HEK293 (cell line): ENCODE measurements around the gene CSTF1.

Source experiments
- CTCF ChIA-PET: fragments of 350-600 bp; formaldehyde crosslinking; extraction: SDS; loops from one replicate; lab custom pipeline; 2021; ENCODE audit warnings: antibody characterized with exemption; lab: Yijun Ruan, JAX
- POLR2A ChIA-PET: fragments of 300-600 bp; formaldehyde crosslinking; extraction: SDS; loops from one replicate; lab custom pipeline; 2020; ENCODE audit warnings: antibody characterized with exemption, inconsistent platforms; lab: Yijun Ruan, JAX
- H3K27ac ChIP-seq: fragments of 200-500 bp; sonication (Bioruptor generic); 2 replicates; pipeline ENCODE4 v1.5.1; 2014; ENCODE audit warnings: low read depth, low read length, control low read depth, inconsistent platforms; ENCODE audit errors: extremely low read depth
- H3K36me3 ChIP-seq, 2 experiments: fragments of 200-500 bp in 1 of 2; sonication (Bioruptor generic) in 1 of 2; 1 replicate in 1 of 2; 2 replicates in 1 of 2; pipeline ENCODE4 v1.5.1; 2014 to 2017; ENCODE audit warnings: inconsistent platforms in 2 of 2, low read length in 2 of 2; ENCODE audit not compliant: control insufficient read depth in 2 of 2, insufficient read depth in 1 of 2
- H3K4me1 ChIP-seq: fragments of 200-500 bp; sonication (Bioruptor generic); 2 replicates; pipeline ENCODE4 v1.5.1; 2014; ENCODE audit warnings: mild to moderate bottlenecking, low read length, inconsistent platforms; ENCODE audit not compliant: control insufficient read depth, insufficient read depth
- H3K4me3 ChIP-seq: 2 replicates; pipeline ENCODE4 v1.5.1; 2011; ENCODE audit warnings: low read depth, mild to moderate bottlenecking, control low read depth, low read length, moderate library complexity
- H3K9me3 ChIP-seq: fragments of 200-500 bp; sonication (Bioruptor generic); 2 replicates; pipeline ENCODE4 v1.5.1; 2014; ENCODE audit warnings: low read depth, low read length, inconsistent platforms; ENCODE audit not compliant: control insufficient read depth, insufficient read depth
- IKZF3 ChIP-seq: fragments of 450-650 bp; IDR thresholded peaks from 2 replicates; pipeline ENCODE4 v1.5.0; 2018; ENCODE audit warnings: missing biosample characterization, mild to moderate bottlenecking, missing genetic modification characterization, moderate library complexity
- PATZ1 ChIP-seq: fragments of 450-650 bp; formaldehyde crosslinking; IDR thresholded peaks from 2 replicates; pipeline ENCODE4 v1.5.1; 2016; ENCODE audit warnings: missing biosample characterization, missing genetic modification characterization
- PBX3 ChIP-seq: sonication (generic); formaldehyde crosslinking; IDR thresholded peaks from 2 replicates; pipeline ENCODE4 v1.8.1; 2022; ENCODE audit warnings: mild to moderate bottlenecking, moderate library complexity, missing genetic modification reagents
- WT1 ChIP-seq: fragments of 450-650 bp; formaldehyde crosslinking; IDR thresholded peaks from 2 replicates; pipeline ENCODE4 v1.5.1; 2016; ENCODE audit warnings: missing biosample characterization, missing genetic modification characterization
- ZBTB21 ChIP-seq: fragments of 450-650 bp; formaldehyde crosslinking; IDR thresholded peaks from 2 replicates; pipeline ENCODE4 v1.5.1; 2017; ENCODE audit warnings: missing biosample characterization, missing genetic modification characterization
- ZIC2 ChIP-seq: fragments of 450-650 bp; formaldehyde crosslinking; IDR thresholded peaks from 2 replicates; pipeline ENCODE4 v1.5.1; 2016; ENCODE audit warnings: missing biosample characterization, missing genetic modification characterization
- ZNF121 ChIP-seq: fragments of 450-650 bp; formaldehyde crosslinking; IDR thresholded peaks from 2 replicates; pipeline ENCODE4 v1.5.1; 2016; ENCODE audit warnings: missing biosample characterization, missing genetic modification characterization
- ZNF138 ChIP-seq: fragments of 450-650 bp; formaldehyde crosslinking; IDR thresholded peaks from 2 replicates; pipeline ENCODE4 v1.5.1; 2016; ENCODE audit warnings: missing biosample characterization, missing genetic modification characterization, borderline replicate concordance
- ZNF157 ChIP-seq: fragments of 450-650 bp; formaldehyde crosslinking; IDR thresholded peaks from 2 replicates; pipeline ENCODE4 v1.5.1; 2016; ENCODE audit warnings: missing biosample characterization, missing genetic modification characterization
- ZNF292 ChIP-seq: fragments of 450-650 bp; formaldehyde crosslinking; IDR thresholded peaks from 2 replicates; pipeline ENCODE4 v1.5.1; 2016; ENCODE audit warnings: low read depth, missing biosample characterization, missing genetic modification characterization, borderline replicate concordance
- ZNF311 ChIP-seq: fragments of 450-650 bp; formaldehyde crosslinking; IDR thresholded peaks from 2 replicates; pipeline ENCODE4 v1.5.1; 2017; ENCODE audit warnings: missing biosample characterization, missing genetic modification characterization, borderline replicate concordance
- ZNF391 ChIP-seq: fragments of 450-650 bp; formaldehyde crosslinking; IDR thresholded peaks from 2 replicates; pipeline ENCODE4 v1.5.1; 2016; ENCODE audit warnings: low read depth, missing biosample characterization, missing genetic modification characterization, borderline replicate concordance
- ZNF488 ChIP-seq: fragments of 450-650 bp; formaldehyde crosslinking; IDR thresholded peaks from 2 replicates; pipeline ENCODE4 v1.5.1; 2016; ENCODE audit warnings: missing biosample characterization, missing genetic modification characterization
- ZNF510 ChIP-seq: fragments of 450-650 bp; formaldehyde crosslinking; IDR thresholded peaks from 2 replicates; pipeline ENCODE4 v1.5.1; 2018; ENCODE audit warnings: mild to moderate bottlenecking, missing genetic modification characterization, missing biosample characterization; ENCODE audit not compliant: insufficient replicate concordance
- ZNF701 ChIP-seq: fragments of 450-650 bp; formaldehyde crosslinking; IDR thresholded peaks from 2 replicates; pipeline ENCODE4 v1.5.1; 2016; ENCODE audit warnings: missing biosample characterization, missing genetic modification characterization
- TF ChIP-seq, protein P1 (sequence below): fragments of 450-650 bp; formaldehyde crosslinking; IDR thresholded peaks from 2 replicates; pipeline ENCODE4 v1.5.0; 2017; ENCODE audit warnings: missing biosample characterization, missing genetic modification characterization, borderline replicate concordance
- TF ChIP-seq, protein P2 (sequence below): fragments of 450-650 bp; formaldehyde crosslinking; IDR thresholded peaks from 2 replicates; pipeline ENCODE4 v1.5.1; 2016; ENCODE audit warnings: missing biosample characterization, missing genetic modification characterization, low read depth
- TF ChIP-seq, protein P3 (sequence below): fragments of 450-650 bp; formaldehyde crosslinking; IDR thresholded peaks from 2 replicates; pipeline ENCODE4 v1.5.1; 2016; ENCODE audit warnings: missing biosample characterization, missing genetic modification characterization
- TF ChIP-seq, protein P4 (sequence below): fragments of 450-650 bp; formaldehyde crosslinking; IDR thresholded peaks from 2 replicates; pipeline ENCODE4 v1.5.1; 2016; ENCODE audit warnings: missing biosample characterization, missing genetic modification characterization, borderline replicate concordance

CSTF1 gene

DNA sequence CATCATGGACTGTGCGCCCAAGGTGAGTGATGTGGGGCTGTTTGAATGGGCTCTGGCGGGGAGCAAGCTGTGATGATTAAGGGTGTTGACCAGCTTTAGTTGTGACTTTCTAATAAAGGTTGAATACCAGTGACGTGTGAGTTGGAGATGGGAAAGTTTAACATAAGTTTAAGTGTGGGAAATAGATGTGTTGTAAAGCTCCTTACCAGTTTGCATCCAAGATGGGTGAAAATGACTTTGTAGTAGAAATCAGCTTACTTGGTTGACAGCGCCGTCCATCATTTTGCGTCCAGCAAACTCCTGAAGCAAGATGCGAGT is 20.0 kb downstream of the CSTF1 start:
- Histone ChIP-seq H3K9me3 (no peaks in the 10 kb centered on the region), H3K4me3 (no peak overlapping the region), H3K4me1 (no peaks in the 10 kb centered on the region), H3K36me3 (peaks cover 6 to 48% of the 10 kb centered on the region in 2 experiments; a peak in 2 of 3 replicates), H3K27ac (no peak overlapping the region)
- CTCF ChIA-PET, result interaction anchor here (0.7 to 1.3 kb wide), 3 partner anchors 10 to 12 kb away, joined by 3 to 7 read pairs (median 4); no protein-coding TSS in a partner anchor
- TF ChIP-seq, protein P1, sequence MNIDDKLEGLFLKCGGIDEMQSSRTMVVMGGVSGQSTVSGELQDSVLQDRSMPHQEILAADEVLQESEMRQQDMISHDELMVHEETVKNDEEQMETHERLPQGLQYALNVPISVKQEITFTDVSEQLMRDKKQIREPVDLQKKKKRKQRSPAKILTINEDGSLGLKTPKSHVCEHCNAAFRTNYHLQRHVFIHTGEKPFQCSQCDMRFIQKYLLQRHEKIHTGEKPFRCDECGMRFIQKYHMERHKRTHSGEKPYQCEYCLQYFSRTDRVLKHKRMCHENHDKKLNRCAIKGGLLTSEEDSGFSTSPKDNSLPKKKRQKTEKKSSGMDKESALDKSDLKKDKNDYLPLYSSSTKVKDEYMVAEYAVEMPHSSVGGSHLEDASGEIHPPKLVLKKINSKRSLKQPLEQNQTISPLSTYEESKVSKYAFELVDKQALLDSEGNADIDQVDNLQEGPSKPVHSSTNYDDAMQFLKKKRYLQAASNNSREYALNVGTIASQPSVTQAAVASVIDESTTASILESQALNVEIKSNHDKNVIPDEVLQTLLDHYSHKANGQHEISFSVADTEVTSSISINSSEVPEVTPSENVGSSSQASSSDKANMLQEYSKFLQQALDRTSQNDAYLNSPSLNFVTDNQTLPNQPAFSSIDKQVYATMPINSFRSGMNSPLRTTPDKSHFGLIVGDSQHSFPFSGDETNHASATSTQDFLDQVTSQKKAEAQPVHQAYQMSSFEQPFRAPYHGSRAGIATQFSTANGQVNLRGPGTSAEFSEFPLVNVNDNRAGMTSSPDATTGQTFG (tag by site-specific recombination), result no peak
- TF ChIP-seq ZNF311 (tag by site-specific recombination) (no peak), ZNF701 (tag by site-specific recombination) (no peak), ZNF138 (no peak), ZBTB21 (tag by site-specific recombination) (no peak), WT1 (tag by site-specific recombination) (no peak), ZNF157 (tag by site-specific recombination) (no peak), ZNF488 (tag by site-specific recombination) (no peak), ZNF292 (no peak), PATZ1 (tag by site-specific recombination) (no peak), IKZF3 (tag by site-specific recombination) (no peak)
- TF ChIP-seq, protein P2, sequence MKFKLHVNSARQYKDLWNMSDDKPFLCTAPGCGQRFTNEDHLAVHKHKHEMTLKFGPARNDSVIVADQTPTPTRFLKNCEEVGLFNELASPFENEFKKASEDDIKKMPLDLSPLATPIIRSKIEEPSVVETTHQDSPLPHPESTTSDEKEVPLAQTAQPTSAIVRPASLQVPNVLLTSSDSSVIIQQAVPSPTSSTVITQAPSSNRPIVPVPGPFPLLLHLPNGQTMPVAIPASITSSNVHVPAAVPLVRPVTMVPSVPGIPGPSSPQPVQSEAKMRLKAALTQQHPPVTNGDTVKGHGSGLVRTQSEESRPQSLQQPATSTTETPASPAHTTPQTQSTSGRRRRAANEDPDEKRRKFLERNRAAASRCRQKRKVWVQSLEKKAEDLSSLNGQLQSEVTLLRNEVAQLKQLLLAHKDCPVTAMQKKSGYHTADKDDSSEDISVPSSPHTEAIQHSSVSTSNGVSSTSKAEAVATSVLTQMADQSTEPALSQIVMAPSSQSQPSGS, result no peak
- POLR2A ChIA-PET, result no interaction called here

GRCh38 chr20:56412949-56413348 is 20.5 kb downstream of the CSTF1 start:
- CTCF ChIA-PET, result interaction anchor here (0.7 kb wide), 1 partner anchor 13 kb away, joined by 3 read pairs; no protein-coding TSS in a partner anchor
- POLR2A ChIA-PET, result interaction anchor here (0.6 kb wide), 1 partner anchor 559 kb away, joined by 4 read pairs; no protein-coding TSS in a partner anchor
- no peak overlapping the region for H3K4me3 ChIP-seq
- H3K27ac ChIP-seq, result no peak overlapping the region
- peaks cover 3 to 45% of the 10 kb centered on the region in 2 experiments; a peak in 2 of 3 replicates for H3K36me3 ChIP-seq
- H3K9me3 ChIP-seq, result no peaks in the 10 kb centered on the region
- H3K4me1 ChIP-seq, result no peaks in the 10 kb centered on the region
- TF ChIP-seq ZNF121 (tag by site-specific recombination) (no peak), ZNF391 (no peak), ZNF292 (no peak), ZNF510 (tag by site-specific recombination) (no peak), ZNF157 (tag by site-specific recombination) (no peak), PBX3 (CRISPR knock-in tag) (no peak), ZIC2 (no peak)
- TF ChIP-seq, protein P3, sequence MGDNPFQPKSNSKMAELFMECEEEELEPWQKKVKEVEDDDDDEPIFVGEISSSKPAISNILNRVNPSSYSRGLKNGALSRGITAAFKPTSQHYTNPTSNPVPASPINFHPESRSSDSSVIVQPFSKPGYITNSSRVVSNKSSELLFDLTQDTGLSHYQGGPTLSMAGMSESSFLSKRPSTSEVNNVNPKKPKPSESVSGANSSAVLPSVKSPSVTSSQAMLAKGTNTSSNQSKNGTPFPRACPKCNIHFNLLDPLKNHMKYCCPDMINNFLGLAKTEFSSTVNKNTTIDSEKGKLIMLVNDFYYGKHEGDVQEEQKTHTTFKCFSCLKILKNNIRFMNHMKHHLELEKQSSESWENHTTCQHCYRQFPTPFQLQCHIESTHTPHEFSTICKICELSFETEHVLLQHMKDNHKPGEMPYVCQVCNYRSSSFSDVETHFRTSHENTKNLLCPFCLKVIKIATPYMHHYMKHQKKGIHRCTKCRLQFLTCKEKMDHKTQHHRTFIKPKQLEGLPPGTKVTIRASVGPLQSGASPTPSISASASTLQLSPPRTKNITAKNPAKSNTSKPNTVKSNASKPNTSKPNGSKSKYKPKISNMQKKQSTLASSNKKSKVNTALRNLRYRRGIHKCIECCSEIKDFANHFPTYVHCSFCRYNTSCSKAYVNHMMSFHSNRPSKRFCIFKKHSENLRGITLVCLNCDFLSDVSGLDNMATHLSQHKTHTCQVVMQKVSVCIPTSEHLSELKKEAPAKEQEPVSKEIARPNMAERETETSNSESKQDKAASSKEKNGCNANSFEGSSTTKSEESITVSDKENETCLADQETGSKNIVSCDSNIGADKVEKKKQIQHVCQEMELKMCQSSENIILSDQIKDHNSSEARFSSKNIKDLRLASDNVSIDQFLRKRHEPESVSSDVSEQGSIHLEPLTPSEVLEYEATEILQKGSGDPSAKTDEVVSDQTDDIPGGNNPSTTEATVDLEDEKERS (tag by site-specific recombination), result no peak
- TF ChIP-seq, protein P4, sequence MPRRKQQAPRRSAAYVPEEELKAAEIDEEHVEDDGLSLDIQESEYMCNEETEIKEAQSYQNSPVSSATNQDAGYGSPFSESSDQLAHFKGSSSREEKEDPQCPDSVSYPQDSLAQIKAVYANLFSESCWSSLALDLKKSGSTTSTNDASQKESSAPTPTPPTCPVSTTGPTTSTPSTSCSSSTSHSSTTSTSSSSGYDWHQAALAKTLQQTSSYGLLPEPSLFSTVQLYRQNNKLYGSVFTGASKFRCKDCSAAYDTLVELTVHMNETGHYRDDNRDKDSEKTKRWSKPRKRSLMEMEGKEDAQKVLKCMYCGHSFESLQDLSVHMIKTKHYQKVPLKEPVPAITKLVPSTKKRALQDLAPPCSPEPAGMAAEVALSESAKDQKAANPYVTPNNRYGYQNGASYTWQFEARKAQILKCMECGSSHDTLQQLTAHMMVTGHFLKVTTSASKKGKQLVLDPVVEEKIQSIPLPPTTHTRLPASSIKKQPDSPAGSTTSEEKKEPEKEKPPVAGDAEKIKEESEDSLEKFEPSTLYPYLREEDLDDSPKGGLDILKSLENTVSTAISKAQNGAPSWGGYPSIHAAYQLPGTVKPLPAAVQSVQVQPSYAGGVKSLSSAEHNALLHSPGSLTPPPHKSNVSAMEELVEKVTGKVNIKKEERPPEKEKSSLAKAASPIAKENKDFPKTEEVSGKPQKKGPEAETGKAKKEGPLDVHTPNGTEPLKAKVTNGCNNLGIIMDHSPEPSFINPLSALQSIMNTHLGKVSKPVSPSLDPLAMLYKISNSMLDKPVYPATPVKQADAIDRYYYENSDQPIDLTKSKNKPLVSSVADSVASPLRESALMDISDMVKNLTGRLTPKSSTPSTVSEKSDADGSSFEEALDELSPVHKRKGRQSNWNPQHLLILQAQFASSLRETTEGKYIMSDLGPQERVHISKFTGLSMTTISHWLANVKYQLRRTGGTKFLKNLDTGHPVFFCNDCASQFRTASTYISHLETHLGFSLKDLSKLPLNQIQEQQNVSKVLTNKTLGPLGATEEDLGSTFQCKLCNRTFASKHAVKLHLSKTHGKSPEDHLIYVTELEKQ, result no peak
